ENCODE data around the gene KIF18B.

GRCh38 chr17:44915321-44915726 lies 32.2 kb downstream of the KIF18B start, which contains the start of gene GFAP:
- no peak for TF ChIP-seq SUZ12 (IDR thresholded peaks at IDR 0.05)
- no peak for TF ChIP-seq LEF1 (IDR thresholded peaks at IDR 0.05; ENCODE audit: borderline replicate concordance)
- no peak for TF ChIP-seq FOXM1 (IDR thresholded peaks at IDR 0.05; ENCODE audit: borderline replicate concordance)
- no peak for TF ChIP-seq ELF4 (IDR thresholded peaks at IDR 0.05)
- TF ChIP-seq FOXK2 (IDR thresholded peaks at IDR 0.05): no peak
- TF ChIP-seq ARNT (IDR thresholded peaks at IDR 0.05): no peak
- TF ChIP-seq SP1 (IDR thresholded peaks at IDR 0.05): no peak
- no peak for TF ChIP-seq BHLHE40 (IDR thresholded peaks at IDR 0.05; ENCODE audit: borderline replicate concordance)
- no peak for TF ChIP-seq NFRKB (IDR thresholded peaks at IDR 0.05)
- no peak for TF ChIP-seq TARDBP (IDR thresholded peaks at IDR 0.05)
- TF ChIP-seq FOXA1 (IDR thresholded peaks at IDR 0.05): no peak
- TF ChIP-seq HDGF (IDR thresholded peaks at IDR 0.05; ENCODE audit: borderline replicate concordance): no peak
- no peak for TF ChIP-seq CTBP1 (IDR thresholded peaks at IDR 0.05; ENCODE audit: borderline replicate concordance)
